ENCODE measurements around the gene GMFB.

Gene GMFB

DNA sequence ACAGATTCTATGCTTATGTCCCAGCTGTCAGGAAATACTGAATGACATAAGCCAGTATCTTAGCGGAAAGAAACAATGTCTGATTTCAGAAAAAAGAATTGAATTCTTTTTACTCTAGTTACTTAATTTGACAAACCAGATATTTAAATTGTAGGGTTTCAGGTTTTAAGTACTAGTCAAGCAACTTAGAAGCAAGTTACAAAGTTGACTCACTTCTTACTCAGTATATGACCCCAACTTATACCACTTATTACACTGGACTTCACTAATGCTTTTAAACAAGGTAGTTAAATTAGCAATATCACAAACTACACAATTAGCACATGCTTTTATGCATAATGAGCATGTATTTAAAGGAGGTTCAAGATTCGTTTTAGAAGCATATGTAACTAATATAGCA is 7.1 kb downstream of the GMFB start:
- H3K9ac ChIP-seq (ENCODE audit: low read depth in 1 of 2, low read length in 2 of 2): no peak overlapping the region
- no peak overlapping the region for H3K4me3 ChIP-seq (ENCODE audit: low read depth in 1 of 2, low read length in 2 of 2)
- no peak overlapping the region for H3K27ac ChIP-seq (ENCODE audit: low read depth, low read length)
- peaks cover 14 to 30% of the 10 kb centered on the region in 2 donors for H3K4me1 ChIP-seq (ENCODE audit: control insufficient read depth in 1 of 2, insufficient read depth in 2 of 2, low read length in 2 of 2)
- H3K36me3 ChIP-seq (ENCODE audit: control insufficient read depth in 1 of 2, insufficient read depth in 2 of 2, low read length in 2 of 2): peaks cover 15 to 39% of the 10 kb centered on the region in 2 donors
- H3K9me3 ChIP-seq (ENCODE audit: control insufficient read depth in 1 of 2, low read length in 2 of 2): no peaks in the 10 kb centered on the region
- H3K27me3 ChIP-seq (ENCODE audit: control insufficient read depth in 1 of 2, insufficient read depth in 2 of 2, low read length in 2 of 2): no peaks in the 10 kb centered on the region

DNA sequence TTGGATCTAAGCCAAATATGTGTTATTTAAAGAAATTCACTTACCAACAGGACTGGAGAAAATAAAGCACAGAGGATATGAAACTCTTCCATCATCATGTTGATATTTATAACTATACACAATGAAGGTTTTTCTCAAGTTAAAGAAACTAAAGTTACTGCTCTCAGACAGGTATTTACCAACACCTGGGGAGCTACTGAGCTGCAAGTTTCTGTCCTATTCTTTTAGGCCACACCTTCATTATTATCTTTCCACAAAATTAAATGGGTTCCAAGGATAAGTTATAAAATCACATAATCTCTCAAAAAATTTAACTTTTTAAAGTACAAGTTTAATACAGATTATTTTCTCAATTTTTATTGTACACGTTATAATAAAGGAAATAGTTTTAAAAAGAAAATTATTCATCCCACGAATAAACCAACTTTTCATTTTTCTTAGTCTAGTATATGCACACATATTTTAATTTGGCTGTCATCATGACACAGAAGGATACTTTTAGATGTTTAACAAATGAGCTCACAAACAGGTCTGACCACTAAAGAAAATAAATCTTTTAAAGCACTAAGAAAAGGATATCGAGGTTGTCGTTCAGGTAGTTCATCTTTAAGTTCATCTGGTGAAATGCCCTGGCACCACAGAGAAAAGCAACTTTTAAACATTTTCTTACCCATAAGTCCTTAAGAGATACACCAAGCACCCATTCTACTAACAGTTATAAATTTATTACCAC is 7.8 kb downstream of the GMFB start:
- H3K4me3 ChIP-seq (ENCODE audit: low read depth in 1 of 2, low read length in 2 of 2): no peak overlapping the region
- peaks cover 10 to 24% of the 10 kb centered on the region in 2 donors for H3K4me1 ChIP-seq (ENCODE audit: control insufficient read depth in 1 of 2, insufficient read depth in 2 of 2, low read length in 2 of 2)
- H3K9me3 ChIP-seq (ENCODE audit: control insufficient read depth in 1 of 2, low read length in 2 of 2): no peaks in the 10 kb centered on the region
- no peak overlapping the region for H3K9ac ChIP-seq (ENCODE audit: low read depth in 1 of 2, low read length in 2 of 2)
- H3K36me3 ChIP-seq (ENCODE audit: control insufficient read depth in 1 of 2, insufficient read depth in 2 of 2, low read length in 2 of 2): peaks cover 15 to 40% of the 10 kb centered on the region in 2 donors
- no peak overlapping the region for H3K27ac ChIP-seq (ENCODE audit: low read depth, low read length)
- H3K27me3 ChIP-seq (ENCODE audit: control insufficient read depth in 1 of 2, insufficient read depth in 2 of 2, low read length in 2 of 2): no peaks in the 10 kb centered on the region

DNA sequence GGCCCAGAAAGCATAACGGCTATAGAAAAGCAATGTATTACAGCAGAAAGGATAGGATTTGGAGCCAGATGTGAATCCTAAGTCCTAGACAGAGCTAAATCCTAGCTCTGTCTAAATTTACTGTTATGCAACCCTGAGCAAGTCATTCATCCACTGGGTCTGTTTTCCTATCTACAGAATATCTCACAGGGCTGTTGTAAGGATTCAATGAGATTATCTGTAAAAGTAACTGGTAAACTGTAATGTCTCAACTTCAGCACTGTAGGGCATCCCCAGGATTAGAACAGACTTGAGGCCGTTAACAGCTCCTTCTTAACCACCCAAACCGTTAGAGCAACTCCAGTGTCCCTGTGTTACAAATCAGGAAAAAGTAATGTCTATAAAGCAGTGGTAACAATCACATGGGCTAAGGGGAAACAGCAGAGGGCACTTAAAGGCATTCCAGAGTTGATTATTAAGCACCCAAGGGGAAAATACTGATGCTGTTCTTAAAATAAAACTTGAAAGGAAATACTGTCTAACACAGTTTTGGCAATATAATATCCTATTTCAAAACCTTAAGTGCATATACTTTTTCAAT is 10.1 kb downstream of the GMFB start:
- H3K27ac ChIP-seq (ENCODE audit: low read depth, low read length): no peak overlapping the region
- no peaks in the 10 kb centered on the region for H3K9me3 ChIP-seq (ENCODE audit: control insufficient read depth in 1 of 2, low read length in 2 of 2)

DNA sequence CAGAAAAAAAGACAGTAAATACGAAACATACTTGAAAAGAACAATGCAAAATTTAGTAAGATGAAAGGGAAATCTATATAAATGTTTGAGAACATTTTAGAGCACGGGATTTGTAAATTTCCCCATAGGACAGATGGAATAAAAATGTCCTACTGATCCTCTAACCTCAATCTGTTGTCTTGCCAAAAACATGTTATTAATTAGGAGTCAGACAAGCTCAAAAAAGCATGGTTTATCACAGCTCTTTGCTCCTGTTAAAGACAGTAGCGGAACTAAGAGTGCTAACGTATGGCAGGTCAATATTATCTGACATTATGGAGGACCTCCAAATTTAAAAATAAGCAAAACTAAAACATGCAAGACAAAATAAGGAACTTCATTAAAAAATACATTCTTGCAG is 12.9 kb downstream of the GMFB start:
- Histone ChIP-seq H3K27ac (ENCODE audit: low read depth, low read length) (no peak overlapping the region), H3K9me3 (ENCODE audit: control insufficient read depth in 1 of 2, low read length in 2 of 2) (no peaks in the 10 kb centered on the region), H3K27me3 (ENCODE audit: control insufficient read depth in 1 of 2, insufficient read depth in 2 of 2, low read length in 2 of 2) (no peaks in the 10 kb centered on the region), H3K4me1 (ENCODE audit: control insufficient read depth in 1 of 2, insufficient read depth in 2 of 2, low read length in 2 of 2) (peaks cover 2 to 8% of the 10 kb centered on the region in 2 donors), H3K9ac (ENCODE audit: low read depth in 1 of 2, low read length in 2 of 2) (no peak overlapping the region), H3K4me3 (ENCODE audit: low read depth in 1 of 2, low read length in 2 of 2) (no peak overlapping the region), H3K36me3 (ENCODE audit: control insufficient read depth in 1 of 2, insufficient read depth in 2 of 2, low read length in 2 of 2) (peaks cover 10 to 31% of the 10 kb centered on the region in 2 donors)

More for the DNA sequence above, 10.1 kb downstream of the GMFB start:
- H3K4me3 ChIP-seq (ENCODE audit: low read depth in 1 of 2, low read length in 2 of 2): no peak overlapping the region
- H3K27me3 ChIP-seq (ENCODE audit: control insufficient read depth in 1 of 2, insufficient read depth in 2 of 2, low read length in 2 of 2): no peaks in the 10 kb centered on the region
- peaks cover 7 to 16% of the 10 kb centered on the region in 2 donors for H3K4me1 ChIP-seq (ENCODE audit: control insufficient read depth in 1 of 2, insufficient read depth in 2 of 2, low read length in 2 of 2)
- H3K36me3 ChIP-seq (ENCODE audit: control insufficient read depth in 1 of 2, insufficient read depth in 2 of 2, low read length in 2 of 2): peaks cover 15 to 42% of the 10 kb centered on the region in 2 donors
- no peak overlapping the region for H3K9ac ChIP-seq (ENCODE audit: low read depth in 1 of 2, low read length in 2 of 2)

DNA sequence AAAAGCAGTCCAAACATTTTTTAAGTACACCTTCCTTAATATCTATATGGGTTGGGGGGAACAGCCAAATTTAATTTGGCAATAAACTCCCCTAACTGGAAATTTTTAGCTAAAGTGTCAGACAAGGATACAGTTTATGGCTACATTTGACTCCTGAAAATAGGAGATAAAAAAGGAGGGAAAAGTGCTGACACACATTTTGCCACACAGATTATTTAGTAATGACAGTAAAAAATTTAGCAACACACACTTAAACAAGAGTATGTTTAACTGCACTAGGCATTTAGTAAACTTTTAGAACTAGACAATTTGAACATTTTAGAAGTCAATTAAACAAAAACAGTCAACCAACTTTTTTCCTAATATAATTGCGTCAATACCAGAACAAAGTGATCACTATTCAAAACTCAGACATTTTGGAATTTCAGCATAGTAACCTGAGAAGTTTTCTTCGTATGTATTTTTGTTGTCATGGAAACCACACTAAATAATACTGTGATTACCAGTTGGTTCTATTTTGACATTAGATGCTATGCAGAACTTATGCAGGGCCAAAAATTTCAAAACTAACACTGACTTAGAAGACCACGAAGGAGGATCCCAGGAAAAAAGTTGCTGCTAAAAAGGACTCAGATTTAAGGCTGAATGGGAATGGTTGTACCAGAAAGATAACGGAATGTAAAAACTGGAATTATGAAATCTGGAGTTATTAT is 13.4 kb downstream of the GMFB start:
- no peaks in the 10 kb centered on the region for H3K9me3 ChIP-seq (ENCODE audit: control insufficient read depth in 1 of 2, low read length in 2 of 2)
- H3K4me3 ChIP-seq (ENCODE audit: low read depth in 1 of 2, low read length in 2 of 2): no peak overlapping the region
- H3K36me3 ChIP-seq (ENCODE audit: control insufficient read depth in 1 of 2, insufficient read depth in 2 of 2, low read length in 2 of 2): peaks cover 8 to 29% of the 10 kb centered on the region in 2 donors
- H3K9ac ChIP-seq (ENCODE audit: low read depth in 1 of 2, low read length in 2 of 2): no peak overlapping the region
- H3K27me3 ChIP-seq (ENCODE audit: control insufficient read depth in 1 of 2, insufficient read depth in 2 of 2, low read length in 2 of 2): no peaks in the 10 kb centered on the region
- peaks cover 8 to 12% of the 10 kb centered on the region in 2 donors for H3K4me1 ChIP-seq (ENCODE audit: control insufficient read depth in 1 of 2, insufficient read depth in 2 of 2, low read length in 2 of 2)
- no peak overlapping the region for H3K27ac ChIP-seq (ENCODE audit: low read depth, low read length)

DNA sequence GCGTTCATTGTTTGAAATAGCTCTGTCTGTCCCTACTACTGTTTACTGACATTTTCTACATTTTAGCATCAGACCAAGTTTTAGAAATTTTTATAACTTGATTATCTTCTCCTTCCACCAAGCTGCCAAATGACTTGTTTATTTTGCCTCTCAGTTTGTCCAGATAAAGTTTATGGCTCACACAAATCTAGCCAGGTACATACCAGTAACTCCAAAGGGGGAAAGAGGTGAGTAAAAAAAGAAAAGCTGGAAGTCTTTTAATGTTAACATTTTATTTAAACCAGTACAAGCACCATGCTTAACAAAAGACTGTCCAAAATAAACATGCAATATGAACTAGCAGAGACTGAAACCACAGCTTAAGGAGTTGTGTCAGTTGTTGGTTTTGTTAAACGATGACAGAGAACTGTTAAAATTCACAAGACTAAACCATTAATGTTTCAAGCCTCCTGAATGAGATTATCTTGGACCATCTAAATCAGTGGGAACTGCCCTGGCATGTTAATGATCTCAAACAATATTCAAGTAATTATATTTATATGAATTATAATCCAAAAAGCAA is 14.5 kb downstream of the GMFB start:
- Histone ChIP-seq H3K27me3 (ENCODE audit: control insufficient read depth in 1 of 2, insufficient read depth in 2 of 2, low read length in 2 of 2) (no peaks in the 10 kb centered on the region), H3K4me1 (ENCODE audit: control insufficient read depth in 1 of 2, insufficient read depth in 2 of 2, low read length in 2 of 2) (peaks cover 8 to 12% of the 10 kb centered on the region in 2 donors), H3K9ac (ENCODE audit: low read depth in 1 of 2, low read length in 2 of 2) (no peak overlapping the region), H3K9me3 (ENCODE audit: control insufficient read depth in 1 of 2, low read length in 2 of 2) (no peaks in the 10 kb centered on the region), H3K4me3 (ENCODE audit: low read depth in 1 of 2, low read length in 2 of 2) (no peak overlapping the region), H3K36me3 (ENCODE audit: control insufficient read depth in 1 of 2, insufficient read depth in 2 of 2, low read length in 2 of 2) (peaks cover 8 to 23% of the 10 kb centered on the region in 2 donors), H3K27ac (ENCODE audit: low read depth, low read length) (no peak overlapping the region)

DNA sequence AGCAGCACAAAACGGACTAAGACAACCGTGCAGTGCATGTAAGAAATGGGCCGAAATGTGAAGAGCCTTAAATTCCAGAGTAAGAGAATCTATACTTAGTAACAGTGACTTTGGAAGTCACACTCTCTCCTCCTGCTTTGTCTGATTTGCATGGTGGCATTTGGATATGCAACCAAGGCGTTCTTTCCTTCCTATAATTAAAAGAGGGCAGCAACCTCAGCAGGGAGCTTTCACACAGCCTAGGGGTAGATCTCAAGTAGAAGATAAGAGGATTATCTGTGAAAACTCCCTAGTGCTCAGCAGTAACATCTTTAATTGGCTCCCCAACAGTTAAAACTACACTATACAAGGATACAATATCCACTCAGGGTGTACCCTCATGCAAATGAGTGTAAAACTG is 16.5 kb downstream of the GMFB start:
- Histone ChIP-seq H3K4me1 (ENCODE audit: control insufficient read depth in 1 of 2, insufficient read depth in 2 of 2, low read length in 2 of 2) (peaks cover 8 to 12% of the 10 kb centered on the region in 2 donors), H3K9ac (ENCODE audit: low read depth in 1 of 2, low read length in 2 of 2) (no peak overlapping the region), H3K27me3 (ENCODE audit: control insufficient read depth in 1 of 2, insufficient read depth in 2 of 2, low read length in 2 of 2) (no peaks in the 10 kb centered on the region), H3K9me3 (ENCODE audit: control insufficient read depth in 1 of 2, low read length in 2 of 2) (peaks cover 0 to 7% of the 10 kb centered on the region in 2 donors), H3K36me3 (ENCODE audit: control insufficient read depth in 1 of 2, insufficient read depth in 2 of 2, low read length in 2 of 2) (peaks cover 0 to 7% of the 10 kb centered on the region in 2 donors), H3K27ac (ENCODE audit: low read depth, low read length) (no peak overlapping the region), H3K4me3 (ENCODE audit: low read depth in 1 of 2, low read length in 2 of 2) (no peak overlapping the region)

DNA sequence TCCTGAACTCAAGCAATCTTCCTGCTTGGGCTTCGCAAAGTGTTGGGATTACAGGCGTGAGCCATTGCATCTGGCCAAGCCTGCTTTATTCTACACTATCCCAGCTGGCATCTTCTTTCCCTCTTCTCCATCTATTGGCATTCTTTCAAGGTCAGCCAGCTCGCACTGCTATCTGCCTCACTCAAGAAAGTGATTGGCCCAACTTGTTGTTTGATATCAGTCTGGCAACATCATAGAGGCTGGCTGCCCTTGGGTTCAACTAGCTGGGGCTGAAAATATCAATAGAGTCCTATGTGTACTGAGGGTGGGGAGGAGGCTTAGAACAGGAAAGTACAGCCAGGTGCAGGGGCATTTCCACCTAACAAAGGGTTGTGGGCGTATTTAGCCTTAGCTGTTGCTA is 17.1 kb downstream of the GMFB start:
- H3K36me3 ChIP-seq (ENCODE audit: control insufficient read depth in 1 of 2, insufficient read depth in 2 of 2, low read length in 2 of 2): peaks cover 0 to 7% of the 10 kb centered on the region in 2 donors
- no peak overlapping the region for H3K27ac ChIP-seq (ENCODE audit: low read depth, low read length)
- no peaks in the 10 kb centered on the region for H3K27me3 ChIP-seq (ENCODE audit: control insufficient read depth in 1 of 2, insufficient read depth in 2 of 2, low read length in 2 of 2)
- peaks cover 0 to 13% of the 10 kb centered on the region in 2 donors for H3K9me3 ChIP-seq (ENCODE audit: control insufficient read depth in 1 of 2, low read length in 2 of 2)
- H3K4me3 ChIP-seq (ENCODE audit: low read depth in 1 of 2, low read length in 2 of 2): no peak overlapping the region
- H3K9ac ChIP-seq (ENCODE audit: low read depth in 1 of 2, low read length in 2 of 2): no peak overlapping the region
- peaks cover 8 to 12% of the 10 kb centered on the region in 2 donors for H3K4me1 ChIP-seq (ENCODE audit: control insufficient read depth in 1 of 2, insufficient read depth in 2 of 2, low read length in 2 of 2)

DNA sequence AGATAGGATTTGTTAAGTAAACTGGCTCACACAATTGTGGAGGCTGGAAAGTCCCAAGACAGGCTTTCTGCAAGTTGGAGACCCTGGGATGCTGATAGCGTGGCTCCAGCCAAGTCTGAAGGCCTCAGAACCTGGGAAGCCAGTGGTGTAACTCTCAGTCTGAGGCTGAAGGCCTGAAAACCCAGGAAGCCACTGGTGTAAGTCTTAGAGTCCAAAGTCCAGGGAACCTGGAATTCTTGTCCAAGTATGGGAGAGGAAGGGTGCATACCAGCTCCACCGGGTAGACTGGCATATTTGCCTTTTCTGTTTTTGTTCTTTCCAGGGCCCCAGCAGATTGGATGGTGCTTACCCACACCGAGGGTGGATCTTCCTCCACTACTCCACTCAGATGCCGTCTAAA is 18.1 kb downstream of the GMFB start:
- Histone ChIP-seq H3K36me3 (ENCODE audit: control insufficient read depth in 1 of 2, insufficient read depth in 2 of 2, low read length in 2 of 2) (peaks cover 0 to 4% of the 10 kb centered on the region in 2 donors), H3K27ac (ENCODE audit: low read depth, low read length) (no peak overlapping the region), H3K4me3 (ENCODE audit: low read depth in 1 of 2, low read length in 2 of 2) (no peak overlapping the region), H3K9me3 (ENCODE audit: control insufficient read depth in 1 of 2, low read length in 2 of 2) (peaks cover 0 to 13% of the 10 kb centered on the region in 2 donors), H3K9ac (ENCODE audit: low read depth in 1 of 2, low read length in 2 of 2) (no peak overlapping the region), H3K4me1 (ENCODE audit: control insufficient read depth in 1 of 2, insufficient read depth in 2 of 2, low read length in 2 of 2) (peaks cover 8 to 12% of the 10 kb centered on the region in 2 donors), H3K27me3 (ENCODE audit: control insufficient read depth in 1 of 2, insufficient read depth in 2 of 2, low read length in 2 of 2) (no peaks in the 10 kb centered on the region)

DNA sequence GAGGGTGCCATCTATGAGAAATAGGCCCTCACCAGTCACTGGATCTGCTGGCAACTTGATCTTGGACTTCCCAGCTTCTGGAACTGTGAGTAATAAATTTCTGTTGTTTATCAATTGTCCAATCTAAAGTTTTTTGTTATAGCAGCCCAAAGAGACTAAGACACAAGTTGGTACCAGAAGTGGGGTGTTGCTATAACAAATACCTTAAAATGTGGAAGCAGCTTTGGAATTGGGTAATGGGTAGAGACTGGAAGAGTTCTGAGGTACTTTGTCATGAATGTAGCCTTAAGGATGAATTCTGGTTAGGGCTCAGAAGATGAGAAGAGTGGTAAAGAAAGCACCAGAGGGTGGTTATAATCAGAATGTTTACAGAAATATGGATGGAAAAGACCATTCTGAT is 21.5 kb downstream of the GMFB start:
- no peak overlapping the region for H3K4me3 ChIP-seq (ENCODE audit: low read depth in 1 of 2, low read length in 2 of 2)
- no peaks in the 10 kb centered on the region for H3K36me3 ChIP-seq (ENCODE audit: control insufficient read depth in 1 of 2, insufficient read depth in 2 of 2, low read length in 2 of 2)
- no peak overlapping the region for H3K9ac ChIP-seq (ENCODE audit: low read depth in 1 of 2, low read length in 2 of 2)
- H3K4me1 ChIP-seq (ENCODE audit: control insufficient read depth in 1 of 2, insufficient read depth in 2 of 2, low read length in 2 of 2): peaks cover 8 to 12% of the 10 kb centered on the region in 2 donors
- H3K27ac ChIP-seq (ENCODE audit: low read depth, low read length): no peak overlapping the region
- peaks cover 0 to 13% of the 10 kb centered on the region in 2 donors for H3K9me3 ChIP-seq (ENCODE audit: control insufficient read depth in 1 of 2, low read length in 2 of 2)
- H3K27me3 ChIP-seq (ENCODE audit: control insufficient read depth in 1 of 2, insufficient read depth in 2 of 2, low read length in 2 of 2): no peaks in the 10 kb centered on the region
